HS-5 (cell line): ENCODE measurements around the gene CACNB2.

Source experiments
- DNase-seq: peaks from one replicate; pipeline ENCODE4 v3.0.0-alpha.2; 2012; ENCODE audit warnings: low read depth

CACNB2 gene

GRCh38 chr10:18140149-18140956 is at the start of gene CACNB2:
TSS of gene CACNB2 (plus strand) at chr10:18140424.
- no peak for DNase-seq

GRCh38 chr10:18094332-18094731 is 45.9 kb upstream of the CACNB2 start:
- DNase-seq = no peak

GRCh38 chr10:18094793-18095192 is 45.4 kb upstream of the CACNB2 start:
- no peak for DNase-seq

GRCh38 chr10:18097524-18097923 is 42.7 kb upstream of the CACNB2 start:
- no peak for DNase-seq

GRCh38 chr10:18098201-18098600 is 42.0 kb upstream of the CACNB2 start:
- DNase-seq = no peak

- DNase-seq = no peak
Observed at GRCh38 chr10:18099415-18099814, 40.8 kb upstream of the CACNB2 start.

GRCh38 chr10:18100669-18101068 is 39.6 kb upstream of the CACNB2 start:
- no peak for DNase-seq

GRCh38 chr10:18102404-18102803 is 37.8 kb upstream of the CACNB2 start:
- DNase-seq = no peak

GRCh38 chr10:18104223-18104872 is 35.9 kb upstream of the CACNB2 start:
- DNase-seq = no peak

GRCh38 chr10:18109341-18109870 is 30.8 kb upstream of the CACNB2 start:
- DNase-seq = no peak

GRCh38 chr10:18113881-18114280 is 26.3 kb upstream of the CACNB2 start:
- DNase-seq = no peak

GRCh38 chr10:18117276-18117675 is 22.9 kb upstream of the CACNB2 start:
- no peak for DNase-seq

- no peak for DNase-seq
Observed at GRCh38 chr10:18122753-18123152, 17.5 kb upstream of the CACNB2 start.

GRCh38 chr10:18133046-18133445 is 7.2 kb upstream of the CACNB2 start:
- DNase-seq = no peak

GRCh38 chr10:18134509-18134908 is 5.7 kb upstream of the CACNB2 start:
- no peak for DNase-seq

GRCh38 chr10:18134921-18135320 is 5.3 kb upstream of the CACNB2 start:
- no peak for DNase-seq

- no peak for DNase-seq
Observed at GRCh38 chr10:18136073-18136791, 4.0 kb upstream of the CACNB2 start.

- no peak for DNase-seq
Observed at GRCh38 chr10:18137111-18137510, 3.1 kb upstream of the CACNB2 start.

GRCh38 chr10:18140957-18141845 is 977 bp downstream of the CACNB2 start:
- no peak for DNase-seq

- DNase-seq = no peak
Observed at GRCh38 chr10:18142151-18142550, 1.9 kb downstream of the CACNB2 start.

- no peak for DNase-seq
Observed at GRCh38 chr10:18144396-18144795, 4.2 kb downstream of the CACNB2 start.

- no peak for DNase-seq
Observed at GRCh38 chr10:18144928-18145327, 4.7 kb downstream of the CACNB2 start.
